MV-4-11 (cell line): ENCODE results near the gene MSH6.
A peak's percentile ranks its signal among the peaks of the same experiment; 100 is the strongest.

Experiments
- DNase-seq: peaks from one replicate; lab custom pipeline; 2025; lab: John Stamatoyannopoulos, UW

MSH6 gene

GRCh38 chr2:47782671-47783485, at the start of gene MSH6:
MSH6 (plus strand) TSS chr2:47783145; CDS start chr2:47783234, 89 bp downstream.
- peak; percentile 80 for DNase-seq

GRCh38 chr2:47735136-47735869, 47.6 kb upstream of the MSH6 start:
- no peak for DNase-seq

GRCh38 chr2:47735912-47736311, 47.0 kb upstream of the MSH6 start:
- no peak for DNase-seq

GRCh38 chr2:47737191-47737975, 45.6 kb upstream of the MSH6 start:
- DNase-seq, result no peak

- DNase-seq, result no peak
These were observed 44.6 kb upstream of the MSH6 start for GRCh38 chr2:47738331-47738730.

- DNase-seq, result no peak
These were observed 41.8 kb upstream of the MSH6 start for GRCh38 chr2:47741101-47741500.

GRCh38 chr2:47741637-47742036, 41.3 kb upstream of the MSH6 start:
- no peak for DNase-seq

- DNase-seq, result no peak
These were observed 38.9 kb upstream of the MSH6 start for GRCh38 chr2:47744074-47744473.

GRCh38 chr2:47747878-47748277, 35.1 kb upstream of the MSH6 start:
- no peak for DNase-seq

- DNase-seq, result no peak
These were observed 31.0 kb upstream of the MSH6 start for GRCh38 chr2:47751856-47752414.

- DNase-seq, result no peak
These were observed 15.5 kb upstream of the MSH6 start for GRCh38 chr2:47767497-47767844.

- no peak for DNase-seq
These were observed 14.9 kb upstream of the MSH6 start for GRCh38 chr2:47767880-47768609.

- no peak for DNase-seq
These were observed 13.6 kb upstream of the MSH6 start for GRCh38 chr2:47769318-47769717.

GRCh38 chr2:47771211-47771610, 11.7 kb upstream of the MSH6 start:
- DNase-seq, result peak; percentile 23

- no peak for DNase-seq
These were observed 10.6 kb upstream of the MSH6 start for GRCh38 chr2:47772343-47772742.

GRCh38 chr2:47774567-47774966, 8.4 kb upstream of the MSH6 start:
- DNase-seq, result no peak

- DNase-seq, result no peak
These were observed 5.5 kb upstream of the MSH6 start for GRCh38 chr2:47777277-47777937.

GRCh38 chr2:47778698-47779425, 4.1 kb upstream of the MSH6 start:
- DNase-seq, result no peak

GRCh38 chr2:47779426-47779790, 3.5 kb upstream of the MSH6 start:
- DNase-seq, result no peak

- no peak for DNase-seq
These were observed 619 bp upstream of the MSH6 start for GRCh38 chr2:47782381-47782670.
